ENCODE measurements around the gene HRK. TPM values are rescaled to one million over a fixed set of nuclear protein-coding genes. Genes with fewer than 3 reads are reported as not detected.

The HRK gene
- total and polyA plus RNA-seq, 2 of the 13 experiments (the other 11 are each of a cell fraction or from before 2014, with no cell fraction given), result 0.02 TPM; not detected in 1

- WGBS (ENCODE audit: low lambda C conversion rate), result 0% methylated on average over 3 of the region's 3 CpGs
- no peak for TF ChIP-seq MLXIP (CRISPR knock-in tag; IDR thresholded peaks at IDR 0.05; ENCODE audit: borderline replicate concordance)
- TF ChIP-seq ZBTB40 (IDR thresholded peaks at IDR 0.05), result peak; percentile 85
- no peak for TF ChIP-seq ZBTB40 (CRISPR knock-in tag; IDR thresholded peaks at IDR 0.05)
- no peak for TF ChIP-seq ZNF30 (CRISPR knock-in tag; IDR thresholded peaks at IDR 0.05)
- no peak for TF ChIP-seq ASH2L (IDR thresholded peaks at IDR 0.05; ENCODE audit: insufficient read length, low read depth, low read length)
- no peak for TF ChIP-seq ZNF552 (CRISPR knock-in tag; IDR thresholded peaks at IDR 0.05; ENCODE audit: borderline replicate concordance)
- TF ChIP-seq ZBTB1 (CRISPR knock-in tag; IDR thresholded peaks at IDR 0.05; ENCODE audit: borderline replicate concordance), result no peak
- TF ChIP-seq GFI1 (CRISPR knock-in tag; IDR thresholded peaks at IDR 0.05; ENCODE audit: borderline replicate concordance), result no peak
- no peak for ATAC-seq
- intact Hi-C loops (cut with micrococcal nuclease; ENCODE audit: unreplicated experiment), result no loop called here
- no peak overlapping the region for H3K4me3 ChIP-seq (replicated peaks in 1 of 3; ENCODE audit: insufficient read depth in 1 of 3, low read depth in 2 of 3, low read length in 3 of 3)
- no TSS peak for BruUV-seq (replicated peaks)
- H3K9ac ChIP-seq (ENCODE audit: insufficient read depth, low read depth, low read length), result no peak overlapping the region
- H3K27ac ChIP-seq (ENCODE audit: extremely low read length, insufficient read depth, low read length), result no peak overlapping the region
- no peak for DNase-seq (ENCODE audit: low spot score)
- H3K4me2 ChIP-seq (ENCODE audit: low read depth, low read length), result no peak overlapping the region
- no peak for FAIRE-seq
- H2AFZ ChIP-seq (ENCODE audit: low read length), result no peak overlapping the region
- no peaks in the 10 kb centered on the region for H4K20me1 ChIP-seq (ENCODE audit: insufficient read depth, low read length)
- CTCF ChIA-PET (ENCODE audit: low intra/inter-chr PET ratio, low total read pairs), result no interaction called here
- H3K79me2 ChIP-seq (ENCODE audit: insufficient read depth, low read length), result no peaks in the 10 kb centered on the region
- H3K4me1 ChIP-seq (ENCODE audit: insufficient read depth, low read length), result peaks cover 10% of the 10 kb centered on the region
- POLR2A ChIA-PET, result no interaction called here
- no peaks in the 10 kb centered on the region for H3K36me3 ChIP-seq (replicated peaks in 1 of 2; ENCODE audit: control insufficient read depth in 1 of 2, insufficient read depth in 2 of 2, low read length in 2 of 2)
- peaks cover 0 to 11% of the 10 kb centered on the region in 2 experiments; a peak in 1 of 5 replicates for H3K27me3 ChIP-seq (ENCODE audit: control insufficient read depth in 1 of 2, insufficient read depth in 2 of 2, low read length in 2 of 2)
- H3K9me3 ChIP-seq (ENCODE audit: low read length), result no peaks in the 10 kb centered on the region
- in situ Hi-C loops (cut with HindIII; ENCODE audit: extremely low pct_ligation_motif_present, low pct_unique_long_range_greater_than_20kb), result no loop called here
These were observed 9.8 kb upstream of the HRK start for GRCh38 chr12:116891019-116891418.
